HG03097 (cell line): Measurements from ENCODE around the gene SH3TC1.

Experiments
- ATAC-seq: cut with Tn5 transposase; IDR thresholded peaks from one replicate; pipeline ENCODE4 v1.9.1; 2021; ENCODE audit not compliant: unreplicated experiment, low FRiP score

Gene SH3TC1

DNA sequence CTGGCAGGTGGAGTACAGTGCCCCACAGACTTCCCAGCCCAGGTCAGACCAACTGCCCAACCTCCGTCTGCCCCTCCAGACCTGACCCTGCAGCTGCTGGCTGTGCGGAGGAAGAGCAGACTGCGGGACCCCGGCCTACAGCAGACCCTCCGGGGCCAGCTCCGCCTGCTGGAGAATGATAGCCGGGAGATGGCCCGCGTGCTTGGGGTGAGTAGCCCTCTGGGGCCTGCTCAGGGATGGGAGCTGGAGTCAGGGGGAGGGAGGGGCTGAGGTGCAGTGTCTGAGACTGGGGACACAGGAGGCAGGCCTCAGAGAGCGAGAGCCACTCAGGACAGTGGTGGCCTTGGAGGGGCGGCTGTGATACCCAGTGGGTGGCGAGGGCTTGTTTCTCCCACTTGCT is 13.5 kb downstream of the SH3TC1 start:
- ATAC-seq = no peak

DNA sequence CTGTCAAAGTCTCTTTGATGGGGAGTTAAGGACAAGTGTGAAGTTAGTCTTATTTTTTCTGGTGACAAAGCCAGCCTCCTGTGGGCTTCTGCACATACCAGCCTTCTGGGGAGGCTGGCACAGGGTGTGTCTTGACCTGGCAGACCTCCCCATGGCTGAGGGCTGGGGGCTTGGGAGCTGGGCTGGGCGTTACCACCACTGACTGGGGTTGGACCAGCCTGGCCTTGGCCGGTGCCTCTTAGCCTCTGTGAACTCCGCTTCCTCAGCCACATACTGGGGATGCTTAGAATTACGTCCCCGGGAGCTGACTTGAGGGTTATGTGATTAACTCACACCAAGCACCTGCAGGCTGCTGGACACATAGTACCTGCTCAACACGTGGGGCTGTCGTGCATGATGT is 14.0 kb downstream of the SH3TC1 start:
- no peak for ATAC-seq

DNA sequence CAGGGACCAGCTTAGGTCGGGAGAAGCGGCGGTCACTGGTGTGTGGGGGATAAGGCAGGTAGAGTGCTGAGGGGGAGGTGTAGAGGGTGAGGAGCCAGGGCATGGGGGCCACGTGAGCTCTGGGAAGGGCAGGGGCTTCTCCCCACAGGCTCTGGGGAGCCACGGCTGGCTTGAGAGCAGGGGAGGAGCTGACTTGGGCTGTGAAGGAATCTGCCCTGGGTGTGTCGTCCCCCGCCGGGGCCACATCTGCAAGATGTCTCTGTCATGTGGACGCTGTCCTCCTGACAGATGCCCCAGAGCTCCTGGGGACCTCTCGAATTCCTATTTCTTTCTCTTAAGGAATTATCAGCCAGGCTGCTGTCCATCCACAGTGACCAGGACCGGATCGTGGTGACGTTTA is 15.0 kb downstream of the SH3TC1 start:
- ATAC-seq = no peak

DNA sequence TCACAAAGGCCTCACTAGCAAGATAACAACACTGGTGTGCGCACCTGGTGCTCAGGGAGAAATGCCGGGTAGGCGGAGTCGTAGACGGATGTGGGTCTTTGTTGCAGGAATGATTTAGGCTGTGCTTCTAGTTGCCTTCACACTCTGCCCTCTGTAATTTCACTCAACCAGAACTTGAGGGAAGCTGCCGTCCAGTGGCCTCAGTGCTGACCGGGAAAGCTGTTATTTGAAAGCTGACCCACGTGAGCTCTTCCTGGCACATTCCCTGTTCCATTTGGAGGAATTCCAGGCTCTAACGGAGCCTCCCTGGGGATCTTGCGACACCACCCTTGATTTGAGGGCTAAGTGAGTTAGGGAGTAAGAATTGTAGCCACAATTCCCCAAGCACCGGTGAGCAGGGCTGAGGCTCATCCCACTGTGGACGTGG is 15.9 kb downstream of the SH3TC1 start:
- no peak for ATAC-seq

DNA sequence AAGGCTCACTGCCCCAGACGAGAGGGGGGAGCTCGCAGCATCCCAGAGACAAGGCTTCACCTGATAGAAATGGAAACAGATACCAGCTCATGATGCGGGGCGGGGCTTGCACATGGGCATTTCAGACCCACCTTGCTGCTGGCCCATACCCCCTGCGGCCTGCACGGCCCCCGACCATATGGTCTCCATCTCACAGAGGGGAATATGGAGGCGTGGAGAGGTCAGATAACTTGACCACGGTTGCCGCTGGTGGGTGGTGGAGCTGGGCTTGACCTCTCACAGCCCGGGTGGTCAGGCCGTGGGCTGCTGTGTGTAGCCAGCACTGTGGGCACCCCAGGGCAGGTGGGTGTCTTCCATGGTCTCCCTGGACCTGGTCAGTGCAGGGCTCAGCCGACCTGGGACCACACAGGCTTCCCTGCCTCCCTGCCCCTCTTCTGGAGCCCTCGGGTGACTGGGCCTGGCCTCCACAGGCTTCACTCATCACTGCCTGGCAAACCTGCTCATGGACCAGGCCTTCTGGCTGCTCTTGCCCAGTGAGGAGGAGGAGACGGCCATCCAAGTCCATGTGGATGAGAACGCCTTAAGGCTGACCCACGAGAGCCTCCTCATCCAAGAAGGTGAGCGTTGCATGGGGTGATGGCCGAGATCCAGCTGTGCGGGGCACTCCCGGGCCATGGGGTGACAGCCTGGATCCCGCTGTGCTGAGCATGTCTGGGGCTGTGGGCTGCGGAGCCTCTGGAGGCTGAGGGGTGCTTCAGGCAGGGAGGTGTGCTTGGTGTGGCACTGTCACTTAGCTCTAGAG is 16.8 kb downstream of the SH3TC1 start:
- ATAC-seq = no peak

DNA sequence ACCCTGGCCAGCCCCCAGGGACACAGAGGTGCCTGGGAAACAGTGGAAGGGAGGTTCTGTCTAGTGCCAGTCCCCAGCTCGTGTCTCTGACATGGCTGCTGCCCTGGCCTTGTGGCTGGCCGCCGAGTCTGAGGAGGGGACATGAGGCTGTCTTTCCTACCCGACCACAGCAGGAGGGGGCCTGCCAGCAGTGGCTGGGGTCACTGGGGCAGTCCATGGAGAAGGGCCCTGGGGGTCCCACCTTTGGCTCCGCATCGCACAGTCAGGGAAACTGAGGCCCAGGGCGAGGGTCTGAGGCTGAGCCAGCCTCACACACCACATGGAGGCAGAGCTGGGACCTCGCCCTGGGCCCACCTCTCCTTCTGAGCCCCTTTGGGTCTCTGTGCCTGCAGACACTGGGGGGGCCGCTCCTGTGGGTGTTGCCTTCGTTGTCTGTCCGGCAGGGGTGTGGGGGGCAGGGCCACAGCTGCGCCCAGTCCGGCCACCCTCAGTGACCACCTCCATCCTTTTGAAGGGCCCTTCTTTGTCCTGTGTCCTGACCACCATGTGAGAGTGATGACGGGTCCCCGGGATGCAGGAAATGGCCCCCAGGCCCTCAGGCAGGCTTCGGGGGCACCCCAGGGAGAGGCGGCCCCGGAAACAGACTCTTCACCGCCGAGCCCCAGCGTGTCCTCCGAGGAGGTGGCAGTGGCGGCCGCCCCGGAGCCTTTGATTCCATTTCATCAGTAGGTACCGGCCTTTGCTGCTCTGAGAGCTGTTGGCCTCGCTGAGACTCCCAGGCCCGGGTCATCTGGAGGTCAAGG is 17.6 kb downstream of the SH3TC1 start:
- ATAC-seq = no peak

DNA sequence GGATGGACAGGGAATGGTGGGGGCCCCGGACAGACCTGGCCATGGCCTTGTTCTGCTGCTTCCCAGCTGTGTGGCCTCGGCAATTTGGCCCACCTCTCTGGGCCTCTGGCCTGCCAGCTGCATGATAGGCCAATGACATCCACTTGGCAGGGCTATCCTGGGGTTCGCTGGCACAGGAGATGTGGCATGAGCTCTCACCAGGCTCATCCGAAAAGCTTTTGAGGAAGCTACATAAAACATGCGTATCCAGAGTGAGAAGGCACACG is 18.1 kb downstream of the SH3TC1 start:
- ATAC-seq = no peak

DNA sequence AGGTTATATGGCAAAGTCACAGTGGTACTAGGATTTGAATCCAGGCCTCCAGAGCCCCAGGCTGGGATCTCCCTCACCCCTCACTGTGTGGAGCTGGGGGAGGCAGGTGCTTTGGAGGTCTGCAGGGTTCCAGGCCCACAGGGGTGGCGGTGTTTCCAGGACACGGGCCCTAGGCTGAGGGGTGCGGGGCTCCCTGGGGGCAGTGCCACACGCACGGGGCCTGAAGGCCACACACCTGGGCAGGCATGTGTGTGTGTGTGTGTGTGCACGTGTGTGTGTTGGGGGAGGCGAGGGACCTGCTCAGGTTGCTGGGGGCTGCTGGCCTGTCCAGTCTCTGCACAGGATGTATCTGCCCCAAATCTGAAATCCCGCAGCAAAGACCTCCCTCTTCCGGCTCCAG is 18.8 kb downstream of the SH3TC1 start:
- ATAC-seq = no peak

DNA sequence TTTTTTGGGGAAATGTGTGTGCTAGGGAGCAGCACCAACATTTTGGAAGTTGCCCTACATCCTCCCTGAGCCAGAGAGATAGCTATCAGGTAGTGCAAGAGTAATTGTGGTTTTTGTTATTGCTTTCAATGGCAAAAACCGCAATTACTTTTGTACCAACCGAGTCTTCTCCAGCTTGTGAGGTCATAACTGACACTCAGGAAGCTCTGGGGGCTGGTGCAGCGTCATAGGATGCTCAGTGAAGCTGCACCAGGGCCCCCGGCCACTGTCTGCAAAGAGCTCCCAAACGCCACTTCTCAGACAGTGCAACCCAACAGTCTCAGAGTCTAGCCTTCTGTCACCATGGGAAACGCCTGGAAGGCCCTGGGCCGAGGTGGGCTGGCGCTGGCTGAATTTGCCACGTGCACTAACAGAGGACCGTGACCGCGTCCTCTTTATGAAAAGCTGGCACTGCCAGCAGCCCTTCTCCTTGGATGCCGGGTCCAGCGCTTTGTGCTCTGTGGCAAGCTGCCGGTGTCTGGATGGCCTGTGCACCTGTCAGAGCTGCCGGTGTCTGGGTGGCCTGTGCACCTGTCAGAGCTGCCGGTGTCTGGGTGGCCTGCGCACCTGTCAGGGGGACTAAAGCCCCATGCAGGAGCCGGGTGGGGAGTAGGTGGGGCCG is 19.4 kb downstream of the SH3TC1 start:
- no peak for ATAC-seq

DNA sequence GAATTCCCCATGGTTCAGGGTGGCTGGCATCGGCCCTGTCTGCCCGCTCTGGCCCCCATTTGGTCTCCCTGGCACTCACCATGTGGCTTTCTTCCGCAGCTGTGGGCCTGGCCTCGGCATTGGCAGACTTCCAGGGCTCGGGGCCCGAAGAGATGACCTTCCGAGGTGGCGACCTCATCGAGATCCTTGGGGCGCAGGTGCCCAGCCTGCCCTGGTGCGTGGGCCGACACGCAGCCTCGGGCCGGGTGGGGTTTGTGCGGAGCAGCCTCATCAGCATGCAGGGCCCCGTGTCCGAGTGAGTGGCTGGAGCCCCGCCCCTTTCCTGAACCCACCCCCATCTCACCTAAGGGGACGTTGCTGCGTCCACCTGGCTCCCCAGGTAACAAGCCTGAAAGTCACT is 20.1 kb downstream of the SH3TC1 start:
- ATAC-seq = no peak

DNA sequence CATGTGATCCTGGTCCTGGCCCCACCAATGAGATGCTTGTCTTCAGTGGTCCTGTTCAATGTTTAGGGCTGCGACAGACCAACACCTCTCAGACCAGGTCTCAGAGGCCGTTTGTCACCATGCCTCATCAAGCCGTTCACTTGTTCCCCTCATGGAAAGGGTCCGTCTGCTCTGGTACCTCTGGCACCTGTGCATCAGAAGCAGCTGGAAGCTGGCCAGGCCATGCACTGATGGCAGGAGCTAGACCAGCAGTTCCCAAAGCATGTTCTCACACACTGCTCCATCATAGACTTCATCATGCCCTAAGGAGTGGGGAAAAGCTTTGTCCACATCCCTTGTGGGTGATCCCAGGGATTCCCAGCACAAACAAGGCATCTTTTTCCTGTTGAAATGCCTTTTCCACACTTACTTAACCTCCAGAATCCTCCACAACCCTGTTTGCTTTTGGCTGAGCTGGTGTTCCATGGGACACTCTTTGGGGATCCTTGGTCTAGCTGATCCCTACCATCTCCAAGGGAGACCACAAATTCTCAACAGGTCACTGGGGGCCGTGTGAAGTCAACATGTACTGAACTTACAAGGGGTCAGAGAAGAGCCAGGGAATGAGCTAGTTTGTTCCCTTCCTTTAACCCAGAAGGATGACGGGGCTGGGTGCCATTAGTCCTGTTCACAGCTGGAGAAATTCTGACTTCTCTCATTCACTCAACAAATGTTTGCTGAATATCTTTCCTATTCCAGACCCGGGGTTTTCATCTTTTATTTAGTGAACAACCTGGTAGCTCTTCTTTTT is 21.8 kb downstream of the SH3TC1 start:
- no peak for ATAC-seq

DNA sequence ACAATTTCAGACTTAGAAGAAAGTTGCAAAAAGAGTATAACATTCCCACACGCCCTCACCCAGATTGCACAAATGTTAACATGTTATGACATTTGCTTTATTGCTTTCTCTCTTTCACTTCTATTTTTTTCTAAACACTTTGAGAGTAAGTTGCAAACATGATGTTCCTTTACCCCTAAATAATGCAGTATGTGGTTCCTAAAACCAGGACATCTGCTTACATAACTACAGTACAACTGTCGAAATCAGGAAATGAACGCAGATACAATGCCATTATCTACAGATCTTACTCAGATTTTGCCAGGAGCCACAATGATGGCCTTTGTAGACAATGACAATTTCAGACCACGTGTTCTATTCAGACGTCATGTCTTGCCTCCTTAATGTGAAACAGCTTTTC is 22.4 kb downstream of the SH3TC1 start:
- no peak for ATAC-seq

DNA sequence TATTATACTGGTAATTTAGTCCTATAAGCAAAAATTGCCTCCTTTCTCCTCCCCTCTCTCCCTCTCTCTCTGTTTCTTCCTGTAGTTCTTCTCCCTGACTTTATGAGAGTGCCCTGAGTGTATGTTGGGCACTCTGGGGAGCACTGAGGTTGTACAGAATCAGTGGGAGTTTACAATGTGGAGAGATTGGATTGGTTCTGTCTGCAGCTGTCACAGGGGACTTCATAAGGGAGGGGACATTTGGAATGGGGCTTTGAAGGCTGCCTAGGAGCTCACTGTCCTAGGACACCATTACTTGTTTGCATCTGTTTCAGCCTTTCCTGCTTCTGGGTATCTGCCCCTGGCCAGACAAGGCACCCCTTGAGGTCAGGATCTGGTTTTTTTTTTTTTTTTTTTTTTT is 22.9 kb downstream of the SH3TC1 start:
- ATAC-seq = no peak

DNA sequence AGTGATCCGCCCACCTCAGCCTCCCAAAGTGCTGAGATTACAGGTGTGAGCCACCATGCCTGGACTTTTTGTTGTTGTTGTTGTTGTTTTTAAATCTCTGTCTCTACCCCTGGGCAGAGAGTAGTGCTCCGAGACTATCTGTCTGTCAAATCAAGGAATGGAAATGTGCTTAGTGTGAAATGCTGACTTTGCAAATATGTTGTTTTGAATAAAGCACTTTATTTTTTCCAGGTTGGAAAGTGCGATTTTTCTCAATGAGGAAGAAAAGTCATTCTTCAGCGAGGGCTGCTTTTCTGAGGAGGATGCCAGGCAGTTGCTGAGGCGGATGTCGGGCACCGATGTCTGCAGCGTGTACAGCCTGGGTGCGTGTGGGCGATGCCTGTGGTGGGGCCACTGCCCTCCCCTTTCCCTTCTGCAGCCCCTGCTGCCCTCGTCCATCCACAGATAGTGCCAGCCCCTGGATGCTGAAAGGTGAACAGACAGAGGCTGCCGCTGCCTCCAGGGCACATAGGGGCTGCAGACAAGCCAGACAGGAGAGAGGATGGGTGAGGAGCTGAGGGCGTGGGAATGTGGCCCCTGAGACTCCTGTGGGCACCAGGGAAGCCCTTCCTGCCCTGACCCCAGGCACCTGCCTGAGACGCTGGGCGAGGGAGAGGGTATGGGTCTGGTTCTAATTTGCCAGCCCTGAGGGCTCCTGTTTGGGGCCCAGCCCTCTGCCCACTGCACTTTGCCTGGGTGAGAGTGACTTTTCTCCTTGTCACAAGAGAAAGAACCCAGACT is 23.7 kb downstream of the SH3TC1 start:
- ATAC-seq = no peak

DNA sequence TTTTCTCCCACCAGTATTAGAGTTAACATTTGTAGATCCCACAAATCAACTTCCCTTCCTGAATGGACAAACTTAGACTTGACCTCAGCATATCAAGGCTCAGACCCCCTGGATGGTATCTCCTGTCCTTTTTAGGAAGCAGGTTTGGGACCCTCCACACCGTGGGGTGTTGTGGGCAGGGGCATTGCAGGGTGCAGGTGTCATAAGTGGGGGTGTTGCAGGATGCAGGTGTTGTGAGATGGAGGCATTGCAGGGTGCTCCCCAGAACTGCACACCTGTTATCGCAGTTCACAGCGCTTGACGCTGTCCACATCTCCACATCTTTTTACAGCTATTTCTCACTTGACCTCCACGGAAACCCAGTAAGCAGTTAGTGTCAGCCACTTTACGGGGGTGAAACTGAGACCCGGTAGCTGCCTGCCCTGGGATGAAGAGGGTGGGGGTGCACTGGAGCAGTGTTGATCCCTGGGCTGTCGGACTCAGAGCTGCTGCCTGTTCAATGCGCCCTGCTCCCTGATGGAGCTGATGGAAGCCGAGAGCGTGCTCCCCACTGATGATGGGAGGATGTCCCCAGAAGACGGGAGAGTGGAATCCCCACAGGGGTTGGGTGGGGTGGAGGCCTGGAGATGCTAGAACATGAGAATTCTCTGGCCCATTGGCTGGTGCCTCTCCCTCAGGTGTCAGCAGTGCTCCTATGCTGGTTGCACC is 25.3 kb downstream of the SH3TC1 start:
- ATAC-seq = no peak

DNA sequence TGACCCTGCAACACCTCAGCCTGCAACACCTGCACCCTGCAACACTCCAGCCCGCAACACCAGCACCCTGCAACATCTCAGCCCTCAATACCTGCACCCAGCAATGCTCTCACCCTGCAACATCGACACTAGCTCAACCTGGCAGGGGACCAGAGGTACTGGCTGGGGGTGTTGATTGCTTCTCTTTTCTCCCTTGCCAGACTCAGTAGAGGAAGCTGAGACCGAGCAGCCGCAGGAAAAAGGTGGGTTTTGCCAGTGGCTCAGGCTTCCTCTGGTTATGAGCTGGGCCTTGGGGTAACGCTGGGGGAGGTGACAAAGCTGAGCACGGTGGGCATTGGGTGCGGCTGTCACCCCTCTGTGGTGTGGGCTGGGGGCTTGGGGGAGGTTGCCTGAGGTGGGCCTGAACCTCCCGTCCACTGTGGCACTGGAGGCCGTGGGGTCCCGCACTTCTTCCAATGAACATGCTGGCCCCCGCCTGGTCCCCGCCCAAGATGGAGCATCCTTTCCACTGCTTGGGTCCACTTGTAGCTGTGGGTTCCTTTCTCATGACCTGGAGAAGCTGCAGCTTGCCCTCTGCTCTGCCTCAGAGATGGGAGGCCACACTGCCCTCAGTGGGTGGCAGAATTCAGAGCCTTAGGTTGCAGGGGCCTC is 26.0 kb downstream of the SH3TC1 start:
- no peak for ATAC-seq

DNA sequence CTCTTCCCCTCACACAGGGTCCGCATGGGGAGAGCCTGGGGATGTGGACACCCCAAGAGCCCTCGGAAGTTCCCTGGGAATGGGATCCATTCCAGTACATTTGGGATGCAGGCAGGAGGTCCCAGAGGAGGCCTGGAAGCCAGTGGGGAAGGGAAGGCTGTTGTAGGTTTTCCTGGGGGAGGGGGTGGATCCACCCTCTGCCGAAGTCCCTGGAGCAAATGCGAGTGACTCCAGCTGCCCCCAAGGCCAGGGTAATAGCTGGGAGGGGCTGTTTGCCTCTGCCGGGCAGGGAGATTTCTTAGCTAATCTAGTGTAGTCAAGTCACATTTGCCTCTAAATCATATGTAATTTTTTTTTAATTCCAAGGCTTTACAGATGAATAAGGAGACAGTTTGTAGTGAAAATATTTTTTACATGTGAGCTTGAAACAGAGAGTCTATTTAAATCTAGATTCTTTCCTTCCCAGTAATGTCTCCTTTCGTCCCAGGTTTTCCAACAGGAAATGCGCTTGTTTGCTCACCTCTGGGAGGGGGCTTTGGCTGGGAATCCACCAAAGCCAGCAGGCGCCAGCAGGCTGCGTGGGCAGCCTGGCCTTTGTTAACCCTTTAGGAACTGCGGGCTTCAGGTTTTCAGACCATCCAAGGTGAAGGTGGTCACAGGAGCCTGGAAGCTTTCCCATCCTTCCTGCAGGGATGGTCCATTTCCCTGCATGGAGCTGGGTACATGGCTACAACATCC is 26.8 kb downstream of the SH3TC1 start:
- ATAC-seq = no peak

DNA sequence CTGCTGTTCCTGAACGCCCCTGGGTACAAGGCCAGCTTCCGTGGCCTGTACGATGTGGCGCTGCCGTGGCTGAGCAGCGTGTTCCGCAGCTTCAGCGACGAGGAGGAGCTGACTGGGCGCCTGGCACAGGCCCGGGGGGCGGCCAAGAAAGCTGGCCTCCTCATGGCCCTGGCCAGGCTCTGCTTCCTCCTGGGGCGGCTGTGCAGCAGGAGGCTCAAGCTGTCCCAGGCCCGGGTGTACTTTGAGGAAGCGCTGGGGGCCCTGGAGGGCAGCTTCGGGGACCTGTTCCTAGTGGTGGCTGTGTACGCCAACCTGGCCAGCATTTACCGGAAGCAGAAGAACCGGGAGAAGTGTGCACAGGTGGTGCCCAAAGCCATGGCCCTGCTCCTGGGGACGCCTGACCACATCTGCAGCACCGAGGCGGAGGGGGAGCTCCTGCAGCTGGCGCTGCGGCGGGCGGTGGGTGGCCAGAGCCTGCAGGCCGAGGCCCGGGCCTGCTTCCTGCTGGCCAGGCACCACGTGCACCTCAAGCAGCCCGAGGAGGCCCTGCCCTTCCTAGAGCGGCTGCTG is 28.2 kb downstream of the SH3TC1 start:
- ATAC-seq = no peak
